Transverse colon (tissue), 3 donors: ENCODE results near the gene BOD1.

Experiments used
- EP300 ChIP-seq: sonication (generic); formaldehyde crosslinking; IDR thresholded peaks from one replicate; pipeline ENCODE4 v1.6.1; 2017; ENCODE audit warnings: antibody characterized with exemption, low read depth
- POLR2A ChIP-seq: fragments of 450-650 bp; IDR thresholded peaks from one replicate; pipeline ENCODE4 v1.6.1; 2016; ENCODE audit warnings: antibody characterized with exemption, mild to moderate bottlenecking, moderate library complexity
- TF ChIP-seq, protein P1 (sequence below), 5 experiments: fragments of 200-600 bp in 3 of 5; fragments of 450-650 bp in 2 of 5; sonication (generic) in 3 of 5; IDR thresholded peaks; 1 replicate in 2 of 5; 2 replicates in 3 of 5; pipeline ENCODE4 v1.5.1; 2016 to 2017; ENCODE audit warnings: antibody characterized with exemption in 5 of 5, inconsistent platforms in 3 of 5, mild to moderate bottlenecking in 2 of 5, moderate library complexity in 1 of 5

DNA sequence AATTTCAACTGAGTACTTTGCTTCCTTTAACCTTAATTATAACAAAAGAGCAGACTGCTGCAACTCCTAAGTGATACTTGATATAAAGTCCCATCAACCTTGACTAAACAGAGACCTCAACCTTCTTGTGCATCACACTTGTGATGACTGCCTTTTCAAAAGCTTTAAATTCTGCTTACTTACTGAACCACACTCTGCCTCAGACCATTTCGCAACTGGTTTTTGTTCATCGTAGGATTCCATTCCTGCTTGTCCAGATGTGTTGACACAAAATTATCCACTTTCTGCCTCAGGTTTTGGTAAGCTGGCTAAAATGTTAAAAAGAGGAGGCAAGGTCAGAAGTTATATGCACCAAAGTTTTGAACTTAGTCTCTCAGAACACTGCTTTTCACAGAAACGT lies 3.5 kb downstream of the BOD1 start:
- TF ChIP-seq, protein P1, sequence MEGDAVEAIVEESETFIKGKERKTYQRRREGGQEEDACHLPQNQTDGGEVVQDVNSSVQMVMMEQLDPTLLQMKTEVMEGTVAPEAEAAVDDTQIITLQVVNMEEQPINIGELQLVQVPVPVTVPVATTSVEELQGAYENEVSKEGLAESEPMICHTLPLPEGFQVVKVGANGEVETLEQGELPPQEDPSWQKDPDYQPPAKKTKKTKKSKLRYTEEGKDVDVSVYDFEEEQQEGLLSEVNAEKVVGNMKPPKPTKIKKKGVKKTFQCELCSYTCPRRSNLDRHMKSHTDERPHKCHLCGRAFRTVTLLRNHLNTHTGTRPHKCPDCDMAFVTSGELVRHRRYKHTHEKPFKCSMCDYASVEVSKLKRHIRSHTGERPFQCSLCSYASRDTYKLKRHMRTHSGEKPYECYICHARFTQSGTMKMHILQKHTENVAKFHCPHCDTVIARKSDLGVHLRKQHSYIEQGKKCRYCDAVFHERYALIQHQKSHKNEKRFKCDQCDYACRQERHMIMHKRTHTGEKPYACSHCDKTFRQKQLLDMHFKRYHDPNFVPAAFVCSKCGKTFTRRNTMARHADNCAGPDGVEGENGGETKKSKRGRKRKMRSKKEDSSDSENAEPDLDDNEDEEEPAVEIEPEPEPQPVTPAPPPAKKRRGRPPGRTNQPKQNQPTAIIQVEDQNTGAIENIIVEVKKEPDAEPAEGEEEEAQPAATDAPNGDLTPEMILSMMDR (IDR thresholded peaks at IDR 0.05), result no peak
- TF ChIP-seq POLR2A (no peak), EP300 (no peak)
